ENCODE measurements around the gene GDF7.

DNA sequence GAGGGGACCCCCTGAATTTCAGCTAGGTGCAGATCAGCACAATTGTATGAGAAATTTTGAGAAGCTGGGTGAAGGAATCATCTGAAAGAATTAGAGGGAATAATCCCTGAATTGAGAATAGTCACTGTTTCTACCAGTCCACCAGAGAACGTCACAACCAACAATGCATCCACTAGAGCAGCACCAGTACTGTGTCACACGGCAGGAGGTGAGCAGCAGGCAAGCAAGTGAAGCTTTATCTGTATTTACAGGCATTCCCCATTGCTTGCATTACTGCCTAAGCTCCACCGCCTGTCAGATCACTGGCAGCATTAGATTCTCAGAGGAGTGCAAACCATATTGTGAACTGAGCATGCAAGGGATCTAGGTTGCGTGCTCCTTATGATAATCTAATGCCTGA lies 40.7 kb downstream of the GDF7 start:
- TF ChIP-seq, protein P1, sequence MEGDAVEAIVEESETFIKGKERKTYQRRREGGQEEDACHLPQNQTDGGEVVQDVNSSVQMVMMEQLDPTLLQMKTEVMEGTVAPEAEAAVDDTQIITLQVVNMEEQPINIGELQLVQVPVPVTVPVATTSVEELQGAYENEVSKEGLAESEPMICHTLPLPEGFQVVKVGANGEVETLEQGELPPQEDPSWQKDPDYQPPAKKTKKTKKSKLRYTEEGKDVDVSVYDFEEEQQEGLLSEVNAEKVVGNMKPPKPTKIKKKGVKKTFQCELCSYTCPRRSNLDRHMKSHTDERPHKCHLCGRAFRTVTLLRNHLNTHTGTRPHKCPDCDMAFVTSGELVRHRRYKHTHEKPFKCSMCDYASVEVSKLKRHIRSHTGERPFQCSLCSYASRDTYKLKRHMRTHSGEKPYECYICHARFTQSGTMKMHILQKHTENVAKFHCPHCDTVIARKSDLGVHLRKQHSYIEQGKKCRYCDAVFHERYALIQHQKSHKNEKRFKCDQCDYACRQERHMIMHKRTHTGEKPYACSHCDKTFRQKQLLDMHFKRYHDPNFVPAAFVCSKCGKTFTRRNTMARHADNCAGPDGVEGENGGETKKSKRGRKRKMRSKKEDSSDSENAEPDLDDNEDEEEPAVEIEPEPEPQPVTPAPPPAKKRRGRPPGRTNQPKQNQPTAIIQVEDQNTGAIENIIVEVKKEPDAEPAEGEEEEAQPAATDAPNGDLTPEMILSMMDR (IDR thresholded peaks at IDR 0.05; ENCODE audit: low read depth, low read length): no peak
- TF ChIP-seq EZH2phosphoT487 (IDR thresholded peaks at IDR 0.05; ENCODE audit: low read depth): no peak
